ENCODE results near the gene DGKI.

DGKI gene

DNA sequence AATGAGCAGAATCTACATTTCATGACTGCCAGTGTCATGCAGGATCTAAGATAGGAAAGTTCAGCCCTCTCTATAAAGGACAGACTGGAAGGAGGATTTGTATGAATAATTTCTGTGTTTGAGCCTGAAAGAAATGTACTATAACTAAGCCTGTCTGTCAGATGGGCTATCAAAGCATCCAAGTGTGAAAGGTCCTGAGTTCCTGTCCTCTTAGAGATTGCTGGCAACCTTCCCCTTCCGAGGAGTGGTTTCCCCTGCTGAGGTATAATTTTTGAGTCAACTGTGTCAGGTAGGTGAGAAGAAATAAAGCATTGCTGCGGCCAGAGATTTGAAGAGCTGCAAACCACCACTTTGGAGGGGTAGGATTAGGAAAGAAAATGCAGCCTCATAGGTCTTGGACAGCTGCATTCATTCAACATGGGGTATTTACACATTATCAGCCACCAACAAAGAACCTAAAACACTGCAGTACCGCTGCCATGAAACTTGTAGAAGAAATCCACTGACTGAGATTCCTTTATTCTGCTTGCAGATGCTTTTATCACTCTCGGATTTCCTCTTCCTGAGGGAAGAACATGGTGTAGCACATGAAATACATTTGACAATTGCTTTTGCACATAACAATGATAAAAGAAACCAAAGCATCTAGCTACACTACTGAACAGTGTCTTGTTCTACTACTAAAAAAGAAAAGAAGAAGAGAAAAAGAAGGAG is 189.1 kb downstream of the DGKI start:
- no peak for DNase-seq

DNA sequence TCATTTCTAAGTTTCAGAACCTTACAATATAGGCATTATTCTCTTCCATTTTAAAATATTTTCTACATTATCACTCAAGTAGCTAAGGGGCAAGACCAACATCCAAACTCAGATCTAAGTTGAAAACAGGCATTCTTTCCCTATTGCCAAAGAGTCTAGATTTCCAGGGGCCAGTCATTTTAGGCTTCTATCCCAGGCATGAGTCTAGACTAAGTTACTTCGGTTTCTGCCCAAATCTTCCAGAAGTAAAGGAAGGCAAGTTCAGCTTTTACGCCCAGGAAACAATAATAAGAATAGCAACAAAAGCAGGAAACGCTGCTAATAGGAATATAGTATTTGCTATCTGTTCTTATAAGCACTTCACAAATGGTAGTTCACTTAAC is 189.9 kb downstream of the DGKI start:
- DNase-seq: no peak

DNA sequence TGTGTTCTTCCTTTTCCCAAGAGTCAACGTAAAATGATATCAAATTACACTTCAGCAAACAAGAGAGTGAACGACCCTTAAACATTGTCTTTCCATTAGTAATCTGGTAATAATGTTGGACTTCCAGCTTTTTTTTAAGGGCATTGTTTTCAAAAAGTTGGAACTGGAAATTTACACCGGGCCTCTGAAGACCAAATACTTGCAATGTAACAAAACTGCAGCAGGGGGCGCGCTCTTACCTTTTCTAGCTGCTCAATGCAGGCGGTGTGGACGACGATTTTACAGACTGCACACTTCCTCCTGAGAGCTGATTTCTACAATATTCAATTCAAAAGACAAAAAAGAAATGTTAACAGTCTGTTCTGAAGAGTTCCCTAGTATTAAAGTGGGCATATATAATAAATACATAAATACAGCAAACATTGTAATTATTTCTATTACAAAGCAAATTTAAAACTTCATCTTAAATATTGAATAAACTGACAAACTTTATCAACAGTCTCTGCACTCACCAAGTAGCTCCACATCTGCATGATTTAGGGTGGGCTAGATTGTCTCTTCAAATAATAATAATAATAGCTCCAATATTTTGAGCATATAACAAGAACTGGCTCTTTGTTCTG is 190.4 kb downstream of the DGKI start:
- peak in 50 of 56 donors; percentile 4 to 90 (median 45) for DNase-seq

DNA sequence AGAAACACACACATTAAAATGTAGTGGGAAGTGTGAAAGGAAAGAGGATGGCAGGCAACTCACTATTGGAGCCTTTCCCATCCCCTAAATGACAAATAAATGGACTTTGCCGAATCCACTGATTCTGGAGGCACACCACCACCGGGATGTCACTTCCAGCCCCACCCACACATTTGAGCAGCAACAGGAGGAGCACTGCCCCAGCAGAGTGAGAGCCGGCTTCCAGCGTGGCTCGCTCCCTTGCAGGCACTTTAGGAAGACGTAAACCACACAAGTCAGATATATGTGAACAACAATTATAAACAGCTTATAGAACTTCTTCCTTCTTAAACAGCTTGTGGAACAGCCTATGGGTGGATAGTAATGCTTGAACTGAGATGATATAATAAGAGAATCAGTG is 191.0 kb downstream of the DGKI start:
- DNase-seq: peak in 1 of 56 donors; percentile 0

DNA sequence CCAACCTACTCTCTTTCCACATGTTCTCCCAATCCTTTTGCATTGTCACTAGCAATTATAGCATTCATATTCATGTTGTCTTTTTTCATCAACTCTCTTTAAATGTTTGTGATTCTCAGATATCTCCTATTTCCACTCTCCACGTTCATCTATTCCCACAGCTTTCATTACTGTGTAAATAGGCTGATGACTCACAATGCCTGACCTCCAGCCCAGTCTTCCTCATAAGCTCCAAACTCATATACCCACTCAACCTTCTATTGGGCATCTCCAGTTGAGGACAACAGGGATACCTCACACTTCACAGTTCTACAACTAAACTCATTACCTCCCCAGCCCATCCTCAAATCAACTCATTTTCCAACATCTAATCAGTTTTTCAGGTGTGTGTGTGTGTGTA is 194.1 kb downstream of the DGKI start:
- no peak for DNase-seq

DNA sequence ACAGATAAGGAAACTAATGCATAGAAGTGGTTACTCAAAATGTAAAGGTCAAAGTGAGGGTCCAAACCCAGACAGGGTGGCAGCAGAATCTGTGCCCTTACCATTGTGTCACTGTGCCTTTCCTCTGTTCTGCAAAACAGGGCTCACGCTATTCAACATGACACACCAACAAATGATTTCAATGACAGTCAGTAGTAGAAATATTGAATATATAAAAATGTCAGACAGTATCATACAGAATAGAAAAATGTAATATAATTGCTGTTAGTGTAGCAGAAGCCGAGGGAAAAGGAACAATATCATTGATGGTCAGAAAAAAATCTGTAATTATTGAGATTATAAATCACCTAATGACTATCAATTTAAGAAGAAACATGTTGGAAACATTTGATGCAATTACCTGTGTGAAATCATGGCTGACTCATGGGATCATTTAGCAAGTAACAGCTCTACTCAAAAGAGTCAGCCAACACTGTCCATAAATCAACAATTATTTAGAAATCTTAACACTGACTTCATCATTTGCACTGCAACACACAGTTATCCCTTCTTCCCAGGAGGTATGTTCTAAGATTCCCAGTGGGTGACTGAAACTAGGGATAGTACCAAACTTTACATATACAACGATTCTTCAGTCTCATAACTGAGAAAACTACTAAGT is 198.7 kb downstream of the DGKI start:
- DNase-seq: no peak

DNA sequence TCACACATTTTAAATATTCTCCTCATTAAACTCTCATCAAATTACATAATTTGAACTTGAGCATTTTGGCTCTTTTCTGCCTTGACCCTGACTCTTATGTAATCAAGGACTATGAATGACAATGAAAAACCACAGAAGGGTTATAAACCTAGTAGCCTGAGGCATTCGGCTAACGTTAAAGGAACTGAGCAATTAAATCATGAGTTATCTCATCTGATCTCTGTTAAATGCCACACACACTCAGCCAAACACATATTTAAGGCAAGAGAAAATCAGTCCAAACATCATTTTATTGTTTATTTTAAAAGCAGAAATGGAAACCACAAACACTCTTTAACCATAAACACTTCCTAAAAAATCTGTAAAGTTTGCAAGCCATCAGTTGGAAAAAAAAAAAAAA is 204.3 kb downstream of the DGKI start:
- no peak for DNase-seq

DNA sequence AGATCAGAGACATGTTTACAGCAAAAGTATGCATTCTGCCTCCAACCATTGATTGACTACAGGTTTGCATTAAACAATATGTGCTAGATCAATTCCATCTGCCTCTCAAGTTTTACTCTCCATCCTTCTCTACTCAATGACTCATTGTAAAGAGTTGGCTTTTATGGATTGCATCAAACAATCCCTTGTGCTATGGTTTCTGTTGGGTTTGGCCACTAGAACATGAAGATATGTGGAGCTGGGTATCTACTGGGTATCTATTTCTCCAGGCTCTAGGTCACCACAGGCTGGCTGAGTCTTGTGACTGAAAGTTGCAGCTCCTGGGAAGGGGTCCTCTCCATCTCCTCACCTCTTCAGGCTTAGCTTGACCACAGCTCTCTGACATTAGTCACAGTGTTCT is 204.7 kb downstream of the DGKI start:
- DNase-seq: no peak

DNA sequence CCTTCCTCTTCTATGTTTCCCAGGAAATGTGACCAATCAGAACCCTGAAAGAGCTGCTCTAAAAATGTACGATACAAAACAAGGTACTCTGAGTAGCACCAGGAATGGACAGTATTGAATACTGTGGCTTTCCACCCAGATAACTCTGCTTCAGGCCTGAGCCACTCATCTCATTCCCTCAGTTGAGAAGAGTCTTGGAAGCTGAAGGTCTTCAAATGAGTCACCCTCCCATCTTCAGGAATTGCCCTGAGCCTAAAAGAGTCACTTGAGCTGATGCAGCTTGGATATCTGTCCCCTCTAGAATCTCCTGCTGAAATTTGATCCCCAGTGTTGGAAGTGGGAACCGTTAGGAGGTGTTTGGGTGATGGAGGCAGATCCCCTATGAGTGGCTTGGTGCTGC is 210.4 kb downstream of the DGKI start:
- DNase-seq: no peak

DNA sequence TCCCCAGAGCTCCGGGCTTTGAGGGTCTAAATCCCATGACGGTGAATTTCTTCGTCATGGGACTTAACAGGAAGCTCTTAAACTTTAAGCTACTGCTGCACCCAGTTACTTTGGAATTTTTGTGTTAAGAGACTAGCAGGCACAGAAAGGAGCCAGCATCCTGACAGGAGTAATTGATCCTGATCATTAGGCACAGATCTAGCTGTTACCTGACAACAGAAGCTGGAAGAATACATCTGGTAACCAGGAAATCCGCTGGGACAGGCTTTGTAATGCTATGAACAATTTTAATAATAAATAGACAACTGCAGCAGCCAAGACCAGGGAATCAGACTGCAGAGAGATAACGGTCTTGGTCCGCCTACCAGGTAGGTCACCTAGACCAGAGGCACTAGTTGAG is 210.9 kb downstream of the DGKI start:
- DNase-seq: no peak

DNA sequence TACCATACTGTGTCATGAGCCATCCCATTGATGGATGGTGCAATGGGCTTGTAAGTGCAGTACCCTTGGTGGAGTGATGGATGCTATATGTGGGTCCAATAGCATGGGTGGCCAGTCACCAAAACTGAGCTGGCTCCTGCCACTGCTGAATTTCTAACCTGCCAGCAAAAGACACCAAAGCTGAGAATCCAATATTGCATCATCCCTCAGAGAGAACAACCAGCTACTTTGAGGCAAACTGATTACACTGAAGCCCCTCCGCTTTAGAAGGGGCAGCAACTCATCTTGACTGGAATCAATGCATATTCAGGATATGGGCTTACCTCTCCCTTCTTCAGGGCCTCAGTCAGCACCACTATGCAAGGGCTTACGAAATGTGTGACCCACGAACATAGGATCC is 211.6 kb downstream of the DGKI start:
- DNase-seq: no peak

DNA sequence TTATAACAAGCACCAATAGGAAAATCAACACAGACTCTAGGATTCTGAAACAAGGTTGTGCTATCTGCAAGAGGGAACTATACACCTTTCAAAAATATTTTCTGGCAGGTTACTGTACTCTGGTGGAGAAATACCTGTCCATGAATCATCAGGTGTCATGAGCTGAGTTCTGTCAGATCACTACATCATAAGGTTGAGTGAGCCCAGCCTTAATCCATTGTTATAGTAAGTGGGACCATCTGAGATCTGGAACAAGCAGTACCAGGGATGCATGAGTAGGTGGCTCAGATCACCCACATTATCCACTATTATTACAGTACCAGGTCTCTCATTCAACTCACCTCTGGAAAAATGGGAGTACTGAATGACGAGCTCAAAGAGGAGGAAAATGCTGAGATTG is 212.4 kb downstream of the DGKI start:
- DNase-seq: peak in 5 of 56 donors; percentile 4 to 24 (median 4)

DNA sequence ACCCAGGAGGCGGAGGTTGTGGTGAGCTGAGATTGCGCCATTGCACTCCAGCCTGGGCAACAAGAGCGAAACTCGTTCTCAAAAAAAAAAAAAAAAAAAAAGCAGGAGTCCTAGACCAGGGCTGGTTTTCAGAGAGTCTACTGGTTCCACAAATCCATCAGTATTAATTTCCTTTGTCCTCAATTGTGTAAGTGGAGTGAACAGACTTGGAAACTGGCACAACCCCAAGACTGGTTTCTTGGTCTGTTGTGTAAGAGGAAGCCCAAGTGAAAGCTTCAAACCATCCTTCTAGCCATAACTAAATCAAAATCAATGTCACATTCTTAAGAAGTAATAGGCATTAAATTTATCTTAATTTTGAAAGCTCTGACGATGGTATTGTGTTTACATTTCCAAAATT is 213.6 kb downstream of the DGKI start:
- no peak for DNase-seq

DNA sequence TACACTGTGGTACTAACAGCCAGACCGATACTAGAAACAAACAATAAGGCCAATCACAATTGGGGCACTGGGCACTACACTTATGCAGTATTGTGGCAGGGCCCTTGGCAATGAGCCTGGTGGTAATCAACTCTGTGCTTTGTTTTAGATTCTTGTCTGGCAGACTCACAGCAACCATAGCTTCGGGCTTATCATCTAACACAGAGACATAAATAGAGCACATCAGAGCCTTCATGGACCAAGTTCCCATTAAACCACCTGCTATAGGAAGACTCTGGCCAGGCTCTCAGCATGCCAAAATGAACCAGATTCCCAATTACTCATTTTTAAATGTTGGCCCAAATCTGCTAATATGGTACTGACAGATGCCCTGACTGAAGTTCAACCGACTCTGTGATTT is 218.6 kb downstream of the DGKI start:
- DNase-seq: peak in 39 of 56 donors; percentile 3 to 76 (median 37)

DNA sequence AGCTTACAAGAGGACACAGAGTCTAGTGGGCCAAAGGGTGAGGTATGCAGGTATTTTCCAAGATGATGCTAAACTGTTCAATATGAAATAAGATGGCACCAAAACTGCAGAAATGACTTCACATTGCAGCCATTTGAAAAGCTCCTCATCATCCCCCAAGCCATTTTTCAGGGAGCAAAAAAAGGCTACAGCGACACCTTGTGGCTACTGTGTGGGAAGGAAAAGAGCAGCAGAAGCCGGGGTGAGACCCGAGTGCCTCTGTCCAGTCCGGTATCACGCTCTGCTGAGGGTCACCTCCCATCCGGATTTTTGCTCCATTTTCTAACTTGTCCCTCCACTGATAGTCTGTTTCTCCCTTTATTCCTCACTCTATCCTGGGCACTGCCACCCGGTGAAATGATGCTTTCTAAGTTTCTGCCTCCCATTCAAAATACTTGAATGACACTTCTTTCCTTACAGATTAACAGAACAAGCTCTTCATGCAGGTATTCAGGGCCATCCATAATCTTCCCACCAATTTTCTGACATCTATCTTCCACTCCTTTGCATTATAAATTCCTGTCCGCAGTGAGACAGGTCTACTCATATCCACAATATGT is 220.2 kb downstream of the DGKI start:
- DNase-seq: peak in 37 of 56 donors; percentile 1 to 54 (median 22)

DNA sequence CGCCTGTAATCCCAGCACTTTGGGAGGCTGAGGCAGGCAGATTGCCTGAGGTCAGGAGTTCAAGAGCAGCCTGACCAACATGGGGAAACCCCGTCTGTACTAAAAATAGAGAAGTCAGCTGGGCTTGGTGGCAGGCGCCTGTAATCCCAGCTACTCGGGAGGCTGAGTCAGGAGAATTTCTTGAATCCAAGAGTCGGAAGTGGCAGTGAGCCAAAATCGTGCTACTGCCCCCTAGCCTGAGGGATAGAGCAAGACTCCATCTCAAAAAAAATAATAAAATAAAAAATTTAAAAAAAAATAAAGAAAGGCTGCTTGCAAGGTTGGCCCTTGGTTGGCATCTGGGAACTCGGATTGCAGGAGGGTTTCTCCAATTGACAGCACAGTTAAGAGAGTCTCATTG is 221.6 kb downstream of the DGKI start:
- no peak for DNase-seq

DNA sequence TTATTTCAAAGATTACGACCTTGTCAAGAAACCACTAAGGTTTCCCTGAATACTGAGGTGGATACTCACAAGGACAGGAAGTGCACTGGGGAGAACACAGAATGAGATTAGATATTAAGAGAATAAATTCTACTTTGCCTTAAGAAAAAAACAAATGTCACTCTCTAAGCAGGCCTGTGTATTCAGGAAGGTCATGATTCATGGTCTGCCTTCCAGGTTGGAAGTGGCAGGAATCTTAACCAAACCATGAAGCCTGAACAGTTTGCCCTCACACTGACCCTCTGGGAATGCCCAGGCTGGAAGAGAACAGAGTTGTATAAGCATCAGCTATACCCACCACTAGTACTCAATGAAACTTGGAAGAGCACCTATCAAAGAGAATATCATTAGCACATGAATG is 227.6 kb downstream of the DGKI start:
- no peak for DNase-seq

DNA sequence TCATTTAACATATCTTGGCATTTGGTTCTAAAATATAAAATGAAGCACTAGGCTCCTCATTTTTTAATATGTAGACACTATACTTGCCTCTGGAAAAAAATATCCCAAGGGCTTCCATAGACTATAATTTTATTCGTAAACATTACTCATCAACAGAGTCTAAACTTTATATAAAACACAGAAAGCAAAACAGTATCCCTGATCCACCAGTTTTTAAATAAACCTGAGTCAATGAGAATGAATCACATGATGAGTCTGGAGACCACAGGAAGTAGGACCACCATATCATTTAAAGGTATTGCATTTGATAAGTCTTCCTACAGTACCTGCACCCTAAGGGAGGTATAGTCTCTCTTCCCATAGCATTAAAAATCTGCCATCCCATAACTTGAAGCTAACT is 228.0 kb downstream of the DGKI start:
- DNase-seq: no peak

DNA sequence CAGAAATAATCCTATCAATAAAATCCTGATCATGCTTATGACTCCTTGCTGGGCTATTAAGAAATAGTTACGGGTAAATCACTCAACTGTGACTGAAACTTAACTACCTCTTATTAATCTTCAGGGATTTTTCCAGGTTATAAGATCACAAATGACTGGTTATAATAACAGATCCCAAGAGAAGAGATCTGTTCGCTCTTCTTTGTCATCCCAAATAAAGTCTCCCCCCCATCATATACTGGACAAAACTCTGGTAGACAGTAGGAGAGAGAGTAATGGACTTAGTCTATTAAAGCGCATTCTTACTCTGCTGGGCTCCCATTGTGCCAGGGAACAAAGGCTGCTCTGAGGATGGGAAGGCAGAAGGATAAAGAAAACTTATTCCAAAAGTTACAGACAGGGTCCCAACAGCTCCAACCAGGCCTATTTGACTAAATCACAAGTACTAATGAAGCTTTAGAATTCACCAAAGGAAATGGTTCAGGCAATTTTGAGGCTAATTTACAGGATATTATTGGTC is 233.7 kb downstream of the DGKI start:
- no peak for DNase-seq

DNA sequence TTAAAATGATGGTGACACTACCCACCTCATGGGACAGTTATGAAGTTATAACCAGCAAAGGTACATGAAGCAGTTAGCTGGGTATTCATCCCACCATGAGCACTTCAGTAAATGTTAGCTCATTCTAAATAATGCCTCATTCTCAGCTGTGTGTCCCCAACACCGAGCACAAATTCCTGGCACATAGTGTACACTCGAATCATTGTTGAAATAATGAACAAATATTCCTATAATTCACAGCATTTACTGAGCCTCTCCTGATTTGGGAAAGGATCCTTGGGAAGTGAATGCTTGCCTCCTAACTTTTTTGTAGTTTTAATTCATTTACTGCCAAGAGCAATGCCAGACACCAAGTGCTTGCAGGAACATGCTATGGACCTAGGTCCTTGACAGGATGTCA is 235.2 kb downstream of the DGKI start:
- DNase-seq: no peak

DNA sequence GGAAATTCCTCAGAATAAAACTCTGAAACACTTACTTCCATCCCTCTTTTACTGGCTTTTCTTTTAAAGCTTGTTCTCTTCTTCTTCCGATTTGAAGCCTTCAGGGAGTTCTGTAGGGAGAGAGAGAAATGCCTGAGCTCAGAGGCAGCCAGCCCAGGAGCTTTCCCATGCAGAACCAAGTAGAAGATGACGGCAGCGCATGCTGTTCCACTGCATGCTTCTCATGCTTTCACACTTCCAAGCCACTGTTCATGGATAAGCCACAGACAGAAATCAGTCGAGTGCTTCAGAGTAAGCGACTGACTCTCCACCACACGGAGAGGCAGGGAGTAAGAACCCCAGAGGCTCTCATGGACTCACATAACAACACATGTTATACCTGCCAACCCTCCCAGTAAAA is 237.3 kb downstream of the DGKI start:
- no peak for DNase-seq

DNA sequence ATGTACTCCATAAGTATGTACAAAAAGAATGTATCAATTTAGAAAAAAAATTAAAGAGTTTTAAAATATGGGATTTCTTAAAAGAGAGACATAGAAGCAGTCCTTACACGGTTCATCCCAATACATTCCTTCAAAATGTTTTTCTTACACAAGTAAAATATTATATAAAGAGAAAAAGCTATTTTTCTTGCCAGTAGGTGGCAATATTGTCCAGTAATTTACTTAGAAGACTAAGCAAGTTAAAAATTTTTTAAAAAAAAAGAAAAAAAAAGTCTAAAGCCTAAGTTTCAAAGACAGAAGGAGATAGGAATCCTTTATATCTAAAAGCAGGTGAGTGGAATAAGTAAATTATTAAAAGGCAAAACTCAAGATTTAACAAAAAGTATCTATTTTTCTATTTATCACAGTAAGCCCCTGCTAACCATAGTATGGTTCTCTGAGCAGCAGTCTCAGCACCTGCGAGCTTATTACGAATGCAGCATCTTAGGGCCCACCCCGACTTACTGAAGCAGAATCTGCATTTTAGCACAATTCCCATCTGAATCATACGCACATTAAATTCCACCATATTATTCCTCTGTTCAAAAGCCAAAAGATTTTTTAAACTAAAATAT is 240.6 kb downstream of the DGKI start:
- DNase-seq: no peak
